GM10847 (cell line): ENCODE results near the gene COL6A2.

ENCODE experiments used
- POLR2A ChIP-seq: IDR thresholded peaks from 2 replicates; pipeline ENCODE4 v1.6.1; 2011; ENCODE audit not compliant: insufficient read length; ENCODE audit errors: extremely low read depth

The COL6A2 gene

GRCh38 chr21:46113497-46114176, 15.7 kb downstream of the COL6A2 start:
- no peak for TF ChIP-seq POLR2A

GRCh38 chr21:46114963-46115362, 17.1 kb downstream of the COL6A2 start:
- no peak for TF ChIP-seq POLR2A

GRCh38 chr21:46115441-46116188, 17.7 kb downstream of the COL6A2 start:
- no peak for TF ChIP-seq POLR2A

GRCh38 chr21:46116189-46116775, 18.4 kb downstream of the COL6A2 start:
- TF ChIP-seq POLR2A: no peak

GRCh38 chr21:46116776-46117585, 19.1 kb downstream of the COL6A2 start:
- TF ChIP-seq POLR2A: no peak

- no peak for TF ChIP-seq POLR2A
These were observed 19.8 kb downstream of the COL6A2 start for GRCh38 chr21:46117586-46118315.

GRCh38 chr21:46118316-46119143, 20.6 kb downstream of the COL6A2 start:
- TF ChIP-seq POLR2A: no peak

GRCh38 chr21:46119144-46119636, 21.3 kb downstream of the COL6A2 start:
- no peak for TF ChIP-seq POLR2A

GRCh38 chr21:46119637-46120271, 21.8 kb downstream of the COL6A2 start:
- TF ChIP-seq POLR2A: no peak

GRCh38 chr21:46120301-46121285, 22.7 kb downstream of the COL6A2 start:
- no peak for TF ChIP-seq POLR2A

- no peak for TF ChIP-seq POLR2A
These were observed 23.6 kb downstream of the COL6A2 start for GRCh38 chr21:46121286-46122221.
